Germinal center (tissue), 1 donor: Measurements from ENCODE around the gene OAF.

Experiments used
- DNase-seq: peaks from one replicate; pipeline ENCODE4 v3.0.0; 2012; ENCODE audit warnings: mixed read lengths, low spot score

OAF gene

GRCh38 chr11:120221115-120221752 is 10.4 kb downstream of the OAF start:
- no peak for DNase-seq

- no peak for DNase-seq
Measured at GRCh38 chr11:120222916-120223315, 12.1 kb downstream of the OAF start.

GRCh38 chr11:120223793-120224192 is 13.0 kb downstream of the OAF start:
- no peak for DNase-seq

- DNase-seq, result no peak
Measured at GRCh38 chr11:120224361-120224760, 13.5 kb downstream of the OAF start.

GRCh38 chr11:120224972-120225909 is 14.4 kb downstream of the OAF start:
- DNase-seq, result no peak

- DNase-seq, result no peak
Measured at GRCh38 chr11:120226242-120226641, 15.4 kb downstream of the OAF start.

GRCh38 chr11:120226714-120227113 is 15.9 kb downstream of the OAF start:
- no peak for DNase-seq

- DNase-seq, result no peak
Measured at GRCh38 chr11:120227228-120227852, 16.5 kb downstream of the OAF start.

- DNase-seq, result no peak
Measured at GRCh38 chr11:120228794-120229384, 18.1 kb downstream of the OAF start.

- DNase-seq, result no peak
Measured at GRCh38 chr11:120229451-120230424, 18.9 kb downstream of the OAF start.

- DNase-seq, result no peak
Measured at GRCh38 chr11:120230433-120231071, 19.7 kb downstream of the OAF start.

GRCh38 chr11:120231963-120232362 is 21.1 kb downstream of the OAF start:
- DNase-seq, result no peak

GRCh38 chr11:120233207-120233803 is 22.5 kb downstream of the OAF start:
- DNase-seq, result no peak

- DNase-seq, result peak; percentile 71
Measured at GRCh38 chr11:120235024-120235628, 24.3 kb downstream of the OAF start.

GRCh38 chr11:120236169-120237107 is 25.6 kb downstream of the OAF start:
- no peak for DNase-seq

- no peak for DNase-seq
Measured at GRCh38 chr11:120238968-120239620, 28.3 kb downstream of the OAF start.

GRCh38 chr11:120239713-120240640 is 29.1 kb downstream of the OAF start, which contains the start of gene POU2F3:
POU2F3 (plus strand) TSS chr11:120240140; CDS start chr11:120240344, 204 bp downstream.
- DNase-seq, result no peak
